Common myeloid progenitor, CD34-positive (primary cell): Measurements from ENCODE around the gene UCHL1.

ENCODE experiments used
- CTCF ChIA-PET: fragments of 350-600 bp; sonication (Branson Sonifier 250); formaldehyde crosslinking; loops from one replicate; lab custom pipeline; 2021; ENCODE audit warnings: antibody characterized with exemption; lab: Charles Lee
- POLR2A ChIA-PET: fragments of 350-600 bp; sonication (Branson Sonifier 250); formaldehyde crosslinking; loops from one replicate; lab custom pipeline; 2021; ENCODE audit warnings: antibody characterized with exemption; lab: Charles Lee
- DNase-seq, 3 donors: peaks; one replicate each; pipeline versions ENCODE4 v3.0.0 to v3.0.0-alpha.2; 2013
- H3K27ac ChIP-seq, 2 experiments: 1 replicate in 1 of 2; 2 replicates in 1 of 2; pipeline ENCODE4 v1.7.0; 2013; ENCODE audit warnings: inconsistent platforms in 2 of 2, low read length in 2 of 2, mild to moderate bottlenecking in 2 of 2, low read depth in 1 of 2, moderate library complexity in 1 of 2; ENCODE audit not compliant: severe bottlenecking in 2 of 2, insufficient read depth in 1 of 2, poor library complexity in 1 of 2
- H3K27me3 ChIP-seq, 5 experiments: replicated peaks in 2 of 5; 1 replicate in 3 of 5; 2 replicates in 2 of 5; pipeline versions ENCODE4 v1.6.1 to v1.7.0; 2013; ENCODE audit warnings: low read length in 4 of 5, mild to moderate bottlenecking in 2 of 5, moderate library complexity in 2 of 5, inconsistent platforms in 1 of 5; ENCODE audit not compliant: insufficient read depth in 5 of 5, control insufficient read depth in 4 of 5
- H3K36me3 ChIP-seq, 4 experiments: 1 replicate in 2 of 4; 2 replicates in 2 of 4; pipeline versions ENCODE4 v1.6.1 to v1.7.0; 2013; ENCODE audit warnings: low read length in 3 of 4, control low read depth in 1 of 4, mild to moderate bottlenecking in 1 of 4; ENCODE audit not compliant: control insufficient read depth in 4 of 4, insufficient read depth in 4 of 4
- H3K4me1 ChIP-seq, 4 experiments: 1 replicate in 3 of 4; 2 replicates in 1 of 4; pipeline versions ENCODE4 v1.6.1 to v1.7.1; 2013; ENCODE audit warnings: low read length in 3 of 4, mild to moderate bottlenecking in 3 of 4, control low read depth in 1 of 4, inconsistent platforms in 1 of 4, moderate library complexity in 1 of 4; ENCODE audit not compliant: control insufficient read depth in 4 of 4, insufficient read depth in 4 of 4; ENCODE audit errors: control extremely low read depth in 1 of 4
- H3K4me3 ChIP-seq, 7 experiments: 1 replicate in 4 of 7; 2 replicates in 3 of 7; pipeline versions ENCODE4 v1.5.1 to v1.7.0; 2013; ENCODE audit warnings: mild to moderate bottlenecking in 7 of 7, low read length in 6 of 7, moderate library complexity in 6 of 7, inconsistent platforms in 2 of 7, low read depth in 2 of 7, control low read depth in 1 of 7; ENCODE audit not compliant: insufficient read depth in 4 of 7, control insufficient read depth in 1 of 7; ENCODE audit errors: extremely low read depth in 1 of 7
- H3K9me3 ChIP-seq, 5 experiments: 1 replicate in 4 of 5; 2 replicates in 1 of 5; pipeline versions ENCODE4 v1.6.1 to v1.7.1; 2013; ENCODE audit warnings: low read length in 4 of 5, mild to moderate bottlenecking in 2 of 5, inconsistent platforms in 1 of 5, low read depth in 1 of 5, moderate library complexity in 1 of 5; ENCODE audit not compliant: control insufficient read depth in 4 of 5, insufficient read depth in 2 of 5; ENCODE audit errors: control extremely low read depth in 1 of 5
- WGBS: methylation state at CpG from one replicate; pipeline ENCODE4 v1.1.5; 2013; ENCODE audit not compliant: insufficient coverage; 5-methylcytosine and 5-hydroxymethylcytosine counted together

UCHL1 gene

DNA sequence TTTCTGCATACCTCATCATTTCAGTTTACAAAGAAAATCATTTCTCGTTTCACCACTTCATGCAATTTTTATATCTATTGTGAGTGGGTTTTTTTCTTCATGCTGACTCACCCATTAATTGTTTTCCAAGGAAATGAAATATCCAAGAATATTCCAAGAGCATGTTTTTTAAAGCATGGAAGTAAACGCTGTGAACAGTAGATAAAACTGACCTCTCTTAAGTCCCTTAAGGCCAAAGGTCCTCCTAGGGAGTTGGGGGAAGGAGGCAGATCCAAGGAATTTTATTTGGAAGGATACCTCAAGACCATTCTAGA, 39.8 kb upstream of the UCHL1 start:
- H3K27ac ChIP-seq: no peak overlapping the region
- CTCF ChIA-PET: interaction anchor here (1.0 to 1.7 kb wide), 2 partner anchors 12 to 241 kb away, joined by 3 read pairs; no protein-coding TSS in a partner anchor
- no peaks in the 10 kb centered on the region for H3K9me3 ChIP-seq
- H3K36me3 ChIP-seq: no peaks in the 10 kb centered on the region
- POLR2A ChIA-PET: no interaction called here
- peak overlapping the region in 6 of 7 experiments; percentile 62 to 81 (median 72) for H3K4me3 ChIP-seq
- peaks cover 0 to 37% (median 24%) of the 10 kb centered on the region in 4 experiments for H3K4me1 ChIP-seq
- peaks cover 8 to 57% (median 15%) of the 10 kb centered on the region in 5 experiments for H3K27me3 ChIP-seq
- DNase-seq: no peak
- no CpG with 5 or more reads among the region's 2 CpGs for WGBS

DNA sequence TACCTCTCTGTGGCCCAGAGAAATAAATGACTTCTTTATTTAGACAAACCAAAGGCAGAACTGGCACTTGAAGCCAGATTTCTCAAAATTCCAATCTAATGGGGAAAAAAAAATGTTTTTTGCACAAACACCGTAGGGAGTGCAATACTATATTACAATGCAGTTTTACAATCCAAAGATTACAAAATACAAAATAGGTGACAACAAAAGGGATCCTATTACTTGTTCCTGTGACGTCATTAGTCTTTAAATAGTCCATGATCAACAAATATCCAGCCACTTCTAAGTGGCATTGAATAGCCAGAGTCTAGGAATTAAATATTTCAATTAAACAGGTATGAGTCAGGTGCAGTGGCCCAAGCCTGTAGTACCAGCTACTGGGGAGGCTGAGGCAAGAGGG, 39.4 kb upstream of the UCHL1 start:
- Histone ChIP-seq H3K27me3 (peaks cover 7 to 53% (median 15%) of the 10 kb centered on the region in 5 experiments), H3K36me3 (no peaks in the 10 kb centered on the region), H3K9me3 (no peaks in the 10 kb centered on the region), H3K4me1 (peaks cover 0 to 37% (median 24%) of the 10 kb centered on the region in 4 experiments), H3K27ac (no peak overlapping the region), H3K4me3 (peak overlapping the region in 1 of 7 experiments; percentile 81)
- DNase-seq: no peak
- CTCF ChIA-PET: interaction anchor here (0.8 to 1.7 kb wide), 4 partner anchors 13 to 241 kb away, joined by 3 to 4 read pairs (median 3); no protein-coding TSS in a partner anchor
- no CpG with 5 or more reads among the region's 2 CpGs for WGBS
- POLR2A ChIA-PET: no interaction called here

DNA sequence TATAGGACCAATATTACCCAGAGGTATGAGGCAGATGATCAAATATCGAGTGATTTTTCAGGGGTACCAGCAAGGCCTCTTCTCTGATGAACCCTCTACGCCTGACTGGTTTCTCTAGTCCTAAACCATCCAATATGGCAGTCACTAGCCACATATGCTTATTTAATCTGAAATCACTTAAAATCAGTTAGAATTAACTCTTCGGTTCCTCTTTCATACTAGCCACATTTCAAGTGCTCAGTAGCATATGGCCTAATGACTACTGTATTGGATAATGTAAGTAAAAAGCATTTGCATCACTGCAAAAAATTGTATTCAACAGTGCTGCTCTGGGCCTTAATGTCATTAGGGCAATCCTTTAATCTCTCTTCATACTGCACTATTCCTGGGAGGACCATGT, 38.0 kb upstream of the UCHL1 start:
- 100% methylated on average over 2 of the region's 3 CpGs for WGBS

DNA sequence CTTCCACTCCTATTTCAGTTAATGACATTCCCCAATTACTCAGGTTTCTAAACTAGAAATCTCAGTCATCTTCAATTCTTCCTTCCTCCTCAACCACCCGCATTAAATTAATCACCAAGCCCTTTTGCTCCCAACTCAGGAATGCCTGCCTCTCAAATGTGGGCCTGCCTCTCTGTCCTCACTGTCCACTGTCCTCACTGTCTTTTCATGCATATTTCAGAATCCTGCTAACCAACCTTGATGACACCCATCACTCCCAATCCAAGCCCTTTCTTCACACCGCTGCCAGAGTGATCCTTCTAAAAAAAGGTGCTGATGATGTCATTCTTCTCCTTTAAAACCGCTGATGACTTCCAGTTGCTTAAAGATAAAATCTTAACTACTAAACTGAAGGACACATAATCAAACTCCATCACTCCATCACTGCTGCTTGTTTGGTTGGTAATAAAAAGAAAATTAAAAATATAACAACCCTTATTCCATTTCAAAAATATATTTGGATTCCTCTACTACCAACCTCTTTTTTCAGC, 37.2 kb upstream of the UCHL1 start:
- H3K4me3 ChIP-seq: no peak overlapping the region
- WGBS: 92% methylated on average over 1 of the region's 3 CpGs
- ChIA-PET POLR2A (no interaction called here), CTCF (interaction anchor here (1.2 to 1.4 kb wide), 2 partner anchors 37 to 243 kb away, joined by 4 read pairs; partner anchors contain the start of gene UCHL1)
- no peaks in the 10 kb centered on the region for H3K9me3 ChIP-seq
- H3K27ac ChIP-seq: no peak overlapping the region
- no peak for DNase-seq
- peaks cover 2 to 38% (median 5%) of the 10 kb centered on the region in 5 experiments for H3K27me3 ChIP-seq
- no peaks in the 10 kb centered on the region for H3K36me3 ChIP-seq
- H3K4me1 ChIP-seq: peaks cover 0 to 19% (median 12%) of the 10 kb centered on the region in 4 experiments

More for the DNA sequence above, 38.0 kb upstream of the UCHL1 start:
- H3K36me3 ChIP-seq: no peaks in the 10 kb centered on the region
- no peaks in the 10 kb centered on the region for H3K9me3 ChIP-seq
- ChIA-PET CTCF (interaction anchor here (0.8 to 1.4 kb wide), 5 partner anchors 27 to 293 kb away, joined by 3 to 4 read pairs (median 4); partner anchors contain the start of gene UCHL1), POLR2A (no interaction called here)
- H3K4me1 ChIP-seq: peaks cover 0 to 24% (median 18%) of the 10 kb centered on the region in 4 experiments
- no peak for DNase-seq
- peaks cover 2 to 40% (median 5%) of the 10 kb centered on the region in 5 experiments for H3K27me3 ChIP-seq
- H3K4me3 ChIP-seq: no peak overlapping the region
- no peak overlapping the region for H3K27ac ChIP-seq

DNA sequence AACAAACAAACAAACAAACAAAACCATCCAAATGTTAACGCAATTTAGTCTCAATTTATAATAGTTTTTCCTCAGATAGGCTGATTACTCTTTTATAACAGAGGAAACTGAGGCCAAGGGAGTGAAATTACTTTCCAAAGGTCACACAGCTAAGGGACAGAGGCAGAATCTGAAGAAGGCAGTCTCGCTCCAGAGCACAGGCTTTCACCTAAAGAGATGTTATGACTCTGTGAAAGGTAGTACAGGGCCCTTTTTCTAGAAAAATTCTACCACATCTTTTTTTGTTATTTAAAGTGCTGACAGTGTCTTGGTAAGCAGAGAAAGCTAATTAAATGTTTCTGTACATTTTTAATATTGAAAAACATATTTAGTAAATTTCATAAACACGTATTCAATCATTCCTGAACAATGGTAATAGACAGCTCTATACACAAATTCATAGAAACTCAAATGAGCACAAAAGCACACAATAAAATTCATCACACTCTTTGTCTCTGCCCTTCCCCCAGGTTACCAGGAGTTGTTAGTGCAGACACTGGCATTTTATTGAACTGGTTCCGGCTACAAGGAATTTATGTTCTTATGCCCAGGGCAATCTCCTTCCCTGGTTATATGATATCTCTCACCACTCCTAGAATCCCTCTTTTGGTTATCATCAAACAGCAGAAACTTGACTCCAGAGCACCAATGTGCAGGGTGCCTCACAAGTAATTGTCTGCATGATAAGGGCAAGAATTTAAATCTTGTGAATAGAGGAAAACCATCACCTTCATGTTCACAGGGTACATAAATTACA, 34.7 kb upstream of the UCHL1 start:
- DNase-seq: no peak
- ChIA-PET CTCF (no interaction called here), POLR2A (no interaction called here)
- WGBS: 100% methylated on average over 3 of the region's 4 CpGs
- Histone ChIP-seq H3K27me3 (peaks cover 0 to 19% (median 2%) of the 10 kb centered on the region in 5 experiments), H3K4me3 (no peak overlapping the region), H3K4me1 (peaks cover 0 to under 1% (median 0%) of the 10 kb centered on the region in 4 experiments), H3K27ac (no peak overlapping the region), H3K9me3 (no peaks in the 10 kb centered on the region), H3K36me3 (no peaks in the 10 kb centered on the region)

DNA sequence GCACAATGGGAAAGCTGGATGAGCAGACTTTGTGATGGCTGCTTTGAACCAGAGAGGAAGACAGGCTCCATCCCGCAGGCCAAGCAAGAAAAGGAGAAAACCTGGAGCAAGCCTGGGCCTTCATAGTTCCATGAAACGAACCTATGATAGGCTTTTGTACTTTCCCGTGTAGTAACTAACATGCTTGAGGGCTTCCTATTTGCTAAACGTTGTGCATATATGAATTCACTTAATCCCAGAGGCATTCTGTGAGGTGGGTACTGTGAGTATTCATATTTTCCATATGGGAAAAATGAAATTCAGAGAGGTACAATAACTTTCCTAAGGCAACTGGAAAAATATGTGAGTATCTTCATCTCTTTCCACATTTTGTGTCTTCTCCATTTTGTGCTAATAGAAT, 28.8 kb upstream of the UCHL1 start:
- ChIA-PET POLR2A (no interaction called here), CTCF (interaction anchor here (1.3 kb wide), 1 partner anchor 251 kb away, joined by 4 read pairs; no protein-coding TSS in a partner anchor)
- no peak for DNase-seq
- Histone ChIP-seq H3K36me3 (no peaks in the 10 kb centered on the region), H3K4me3 (no peak overlapping the region), H3K27me3 (peaks cover 0 to 4% (median 1%) of the 10 kb centered on the region in 5 experiments), H3K4me1 (no peaks in the 10 kb centered on the region), H3K9me3 (no peaks in the 10 kb centered on the region), H3K27ac (no peak overlapping the region)
- 100% methylated on average over 3 of the region's 4 CpGs for WGBS

DNA sequence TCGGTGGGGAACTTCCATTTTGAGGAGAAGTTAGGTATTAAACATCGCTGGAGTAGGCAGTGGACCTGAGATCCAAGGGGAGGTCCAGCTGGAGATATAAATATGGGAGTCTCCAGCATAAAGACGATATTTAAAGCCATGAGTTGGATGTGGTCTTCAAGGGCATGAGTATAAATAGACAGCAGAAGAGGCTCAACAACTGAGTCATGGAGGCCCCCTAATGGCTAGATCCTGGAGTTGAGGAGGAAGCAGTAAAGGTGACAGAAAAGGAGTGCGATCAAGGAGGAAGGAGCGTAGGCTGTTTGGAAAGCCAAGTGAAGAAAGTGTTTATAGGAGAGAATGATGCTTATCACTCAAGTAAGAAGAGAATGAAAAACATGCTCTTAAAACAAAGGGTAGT, 24.3 kb upstream of the UCHL1 start:
- 84% methylated on average over 5 of the region's 5 CpGs for WGBS
- ChIA-PET CTCF (no interaction called here), POLR2A (no interaction called here)

More for the DNA sequence above, 24.3 kb upstream of the UCHL1 start:
- no peak for DNase-seq
- Histone ChIP-seq H3K36me3 (no peaks in the 10 kb centered on the region), H3K4me1 (no peaks in the 10 kb centered on the region), H3K4me3 (no peak overlapping the region), H3K27ac (no peak overlapping the region), H3K27me3 (peaks cover 0 to 4% (median 0%) of the 10 kb centered on the region in 5 experiments), H3K9me3 (no peaks in the 10 kb centered on the region)
